GM10266 (cell line): ENCODE results near the gene KLK1.

Experiments used
- DNase-seq: peaks from one replicate; pipeline ENCODE4 v3.0.0; 2012; ENCODE audit errors: extremely low spot score
- TF ChIP-seq, protein P1 (sequence below): IDR thresholded peaks from 2 replicates; pipeline ENCODE4 v1.5.1; 2012; ENCODE audit warnings: mild to moderate bottlenecking, low read depth; ENCODE audit not compliant: control insufficient read depth, insufficient read depth; ENCODE audit errors: missing control alignments

The KLK1 gene

DNA sequence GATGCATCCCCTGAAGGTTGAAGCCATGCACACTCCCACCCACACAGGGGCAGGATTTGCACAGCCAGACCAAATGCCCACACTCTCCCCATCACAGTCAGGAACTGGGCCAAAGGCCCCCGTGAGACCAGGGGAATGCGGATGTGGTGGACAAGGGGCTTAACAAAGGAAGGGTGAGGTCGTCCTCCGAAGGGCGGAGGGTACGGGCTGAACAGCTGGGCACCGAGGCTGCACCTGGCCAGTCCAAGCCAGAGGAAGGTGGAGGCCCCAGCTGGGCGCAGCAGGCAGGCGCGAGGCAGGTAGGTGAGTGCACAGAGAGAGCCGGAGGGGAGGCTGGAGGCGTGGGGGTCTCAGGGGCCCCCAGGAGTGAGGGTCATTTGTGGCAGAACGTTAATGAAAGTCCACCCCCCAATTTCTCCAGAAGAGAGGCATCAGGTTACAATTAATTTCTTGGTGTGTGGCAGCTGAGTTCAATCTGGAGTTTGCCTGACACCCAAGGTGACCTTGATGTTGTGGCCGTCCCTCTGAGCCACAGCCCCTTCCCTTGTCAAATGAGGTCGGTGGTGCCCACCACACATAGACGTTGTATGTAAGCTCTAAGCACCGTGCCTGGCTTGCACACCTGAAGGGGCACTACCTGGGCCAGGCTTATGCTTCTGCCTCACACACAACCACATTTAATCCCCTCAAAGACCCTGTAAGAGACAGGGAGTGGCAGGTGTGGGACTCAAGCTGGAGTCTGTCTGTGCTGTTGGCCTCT lies 6.9 kb upstream of the KLK1 start:
- no peak for DNase-seq
- TF ChIP-seq, protein P1, sequence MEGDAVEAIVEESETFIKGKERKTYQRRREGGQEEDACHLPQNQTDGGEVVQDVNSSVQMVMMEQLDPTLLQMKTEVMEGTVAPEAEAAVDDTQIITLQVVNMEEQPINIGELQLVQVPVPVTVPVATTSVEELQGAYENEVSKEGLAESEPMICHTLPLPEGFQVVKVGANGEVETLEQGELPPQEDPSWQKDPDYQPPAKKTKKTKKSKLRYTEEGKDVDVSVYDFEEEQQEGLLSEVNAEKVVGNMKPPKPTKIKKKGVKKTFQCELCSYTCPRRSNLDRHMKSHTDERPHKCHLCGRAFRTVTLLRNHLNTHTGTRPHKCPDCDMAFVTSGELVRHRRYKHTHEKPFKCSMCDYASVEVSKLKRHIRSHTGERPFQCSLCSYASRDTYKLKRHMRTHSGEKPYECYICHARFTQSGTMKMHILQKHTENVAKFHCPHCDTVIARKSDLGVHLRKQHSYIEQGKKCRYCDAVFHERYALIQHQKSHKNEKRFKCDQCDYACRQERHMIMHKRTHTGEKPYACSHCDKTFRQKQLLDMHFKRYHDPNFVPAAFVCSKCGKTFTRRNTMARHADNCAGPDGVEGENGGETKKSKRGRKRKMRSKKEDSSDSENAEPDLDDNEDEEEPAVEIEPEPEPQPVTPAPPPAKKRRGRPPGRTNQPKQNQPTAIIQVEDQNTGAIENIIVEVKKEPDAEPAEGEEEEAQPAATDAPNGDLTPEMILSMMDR = no peak

DNA sequence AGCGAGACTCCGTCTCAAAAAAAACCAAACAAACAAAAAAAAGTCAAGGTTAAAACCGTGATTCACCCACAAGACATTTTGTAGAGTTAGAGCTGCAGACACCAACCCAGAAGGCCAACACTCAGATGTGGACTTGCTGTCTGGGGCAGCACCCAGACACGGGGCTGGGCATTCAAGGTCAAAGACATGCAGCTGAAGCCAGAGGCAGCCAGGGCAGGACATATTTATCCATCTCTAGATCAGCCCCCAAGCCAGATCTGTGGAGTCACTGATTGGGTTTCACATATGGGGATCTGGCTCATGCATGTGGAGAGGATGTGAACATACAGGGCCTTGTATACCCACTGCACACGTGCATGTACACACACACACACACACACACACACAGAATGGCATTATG lies 6.2 kb upstream of the KLK1 start:
- TF ChIP-seq, protein P1 = no peak
- no peak for DNase-seq

DNA sequence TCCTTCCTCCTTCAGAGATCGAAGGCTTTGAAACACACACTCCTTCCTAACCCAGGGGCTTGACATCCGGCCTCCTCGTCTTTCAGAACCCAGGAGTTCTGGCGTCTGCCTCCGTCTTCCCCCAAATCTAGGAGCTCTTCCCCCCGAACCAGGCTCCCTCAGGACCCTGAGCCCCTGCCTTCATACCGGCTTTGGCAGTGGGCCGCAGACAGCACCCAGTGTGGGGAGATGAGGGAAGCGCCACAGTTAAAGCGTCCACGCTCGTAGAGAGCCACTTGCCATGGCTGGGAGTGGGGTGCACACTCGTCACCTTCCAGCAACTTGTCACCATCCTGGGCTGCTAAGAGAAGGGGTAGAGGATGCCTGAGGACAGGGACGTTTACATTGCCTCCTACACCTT lies 3.9 kb upstream of the KLK1 start:
- TF ChIP-seq, protein P1 = no peak
- no peak for DNase-seq

DNA sequence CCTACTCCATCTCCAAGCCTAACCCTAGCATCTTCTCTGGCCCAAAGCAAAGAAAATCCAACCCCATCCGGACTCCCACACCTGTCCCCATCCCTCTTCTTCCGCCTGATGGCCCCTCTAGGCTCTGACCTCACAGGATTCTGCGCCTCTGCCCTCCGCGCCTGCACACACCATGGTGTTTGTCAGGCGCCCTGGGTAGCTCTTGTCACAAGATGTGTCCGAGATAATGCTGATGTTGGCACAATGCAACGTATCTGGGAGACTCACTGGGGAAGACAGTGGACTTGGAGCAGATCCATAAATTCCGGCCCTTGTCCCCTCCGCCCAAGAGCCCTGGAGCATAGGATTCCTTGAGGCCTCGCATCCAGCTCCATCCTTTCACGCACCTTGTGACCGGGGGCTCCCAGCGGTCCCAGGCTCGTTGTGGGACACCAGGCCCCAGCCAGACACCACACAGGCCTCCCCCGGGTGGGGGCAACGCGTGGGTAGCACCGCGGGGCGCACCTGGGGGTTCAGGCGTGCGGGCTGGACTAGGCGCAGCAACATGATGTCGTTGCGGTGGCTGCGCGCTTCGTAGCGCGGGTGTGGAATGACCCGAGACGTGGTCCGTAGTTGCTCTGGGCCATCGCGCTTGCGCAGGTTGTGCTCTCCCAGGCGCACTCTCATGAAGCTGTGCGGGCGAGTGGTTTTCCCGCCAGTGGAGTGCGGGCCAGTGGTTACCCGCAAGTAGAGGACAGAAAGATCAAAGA lies 3.1 kb upstream of the KLK1 start:
- DNase-seq = no peak
- TF ChIP-seq, protein P1 = no peak

DNA sequence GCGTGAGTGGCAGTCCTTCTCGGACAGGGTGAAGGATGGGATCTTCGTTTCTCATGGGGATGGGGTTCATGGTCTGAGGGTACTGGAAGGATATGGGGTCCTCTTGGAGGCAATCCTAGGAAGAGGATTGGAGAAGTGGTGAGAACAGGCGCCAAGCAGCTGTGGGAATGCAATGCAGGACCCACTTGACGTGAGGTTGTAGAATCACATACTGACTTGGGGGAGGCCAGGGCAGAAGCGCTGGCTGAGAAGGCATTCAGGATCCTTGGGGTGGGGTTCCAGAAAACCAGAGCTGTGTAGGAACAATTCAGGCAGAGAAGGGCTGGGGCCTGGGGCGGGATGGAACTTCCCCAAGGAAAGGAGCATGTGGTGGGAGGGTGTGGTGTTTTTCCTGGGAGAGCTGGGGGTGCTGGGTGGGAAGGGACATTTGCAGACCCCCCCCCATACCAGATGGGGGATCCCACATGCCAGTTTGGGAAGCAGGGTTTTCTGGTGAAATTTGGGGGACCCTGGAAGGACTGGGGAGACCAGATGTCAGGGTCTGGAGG lies 852 bp downstream of the KLK1 start:
- TF ChIP-seq, protein P1 = no peak
- DNase-seq = no peak

DNA sequence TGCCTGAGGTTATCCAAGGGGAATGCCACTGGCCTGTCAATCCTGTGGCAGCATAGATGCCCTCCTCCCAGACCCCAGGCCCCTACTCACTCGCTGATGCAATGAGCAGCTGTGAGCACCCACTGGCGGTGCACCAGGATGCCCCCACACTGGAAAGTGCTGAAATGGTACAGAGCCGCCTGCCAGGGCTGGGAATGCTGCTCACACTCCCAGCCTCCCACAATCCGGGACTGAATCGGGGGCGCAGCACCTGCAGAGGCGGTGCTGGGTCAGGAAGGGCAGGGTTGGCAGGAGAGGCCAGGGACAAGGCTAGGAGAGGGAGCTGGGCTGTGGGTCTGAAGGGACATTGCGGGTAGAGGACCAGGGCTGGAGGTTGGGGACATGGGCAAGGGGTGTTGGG lies 2.0 kb downstream of the KLK1 start:
- no peak for DNase-seq
- TF ChIP-seq, protein P1 = no peak

DNA sequence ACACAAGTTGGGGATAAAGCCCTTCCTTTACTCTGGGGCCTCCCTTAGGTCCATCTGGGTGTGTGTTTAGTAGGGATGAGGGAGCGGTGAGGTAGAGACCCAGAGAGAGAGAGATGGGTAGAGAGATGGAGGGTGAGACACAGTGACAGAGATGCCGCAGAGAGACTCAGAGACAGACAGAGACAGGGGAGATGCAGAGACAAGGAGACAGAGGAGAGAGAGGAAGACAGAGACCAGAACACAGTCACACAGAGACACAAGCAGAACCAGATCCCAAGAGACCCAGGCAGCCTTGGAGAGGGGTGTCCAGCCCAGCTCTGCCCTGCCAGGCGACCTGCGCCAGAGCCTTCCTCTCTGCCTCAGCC lies 2.4 kb downstream of the KLK1 start:
- TF ChIP-seq, protein P1 = no peak
- no peak for DNase-seq
